H1 (cell line): Measurements from ENCODE around the gene CCNB1. TPM values are rescaled to one million over a fixed set of nuclear protein-coding genes. Genes with fewer than 3 reads are reported as not detected.

Source experiments
- CTCF ChIA-PET: fragments of 300-600 bp; sonication (Branson Sonifier 250); formaldehyde crosslinking; loops from one replicate; lab custom pipeline; 2021; ENCODE audit not compliant: partially characterized antibody; lab: Charles Lee
- POLR2A ChIA-PET: fragments of 300-600 bp; sonication (Branson Sonifier 250); formaldehyde crosslinking; loops from one replicate; lab custom pipeline; 2021; ENCODE audit warnings: inconsistent platforms; ENCODE audit not compliant: partially characterized antibody; lab: Charles Lee
- DNase-seq, 2 experiments: peaks; one replicate each; pipeline versions ENCODE4 v3.0.0 to v3.0.0-alpha.2; 2010 to 2022; ENCODE audit warnings: low spot score in 2 of 2, low read depth in 1 of 2, mixed read lengths in 1 of 2
- FAIRE-seq: peaks from 2 replicates; lab custom pipeline; 2011; peaks lifted over from hg19 to GRCh38; lab: Jason Lieb, UNC
- H2AFZ ChIP-seq: 2 replicates; pipeline ENCODE4 v1.8.1; 2012; ENCODE audit warnings: low read length, inconsistent platforms
- H2AK5ac ChIP-seq: 2 replicates; pipeline ENCODE4 v1.6.1; 2013; ENCODE audit warnings: low read depth, low read length
- H2BK120ac ChIP-seq: replicated peaks from 2 replicates; pipeline ENCODE3; 2013; ENCODE audit warnings: low read depth, low read length, inconsistent platforms
- H2BK12ac ChIP-seq: 2 replicates; pipeline ENCODE4 v1.6.1; 2013; ENCODE audit warnings: low read depth, low read length
- H2BK15ac ChIP-seq: 2 replicates; pipeline ENCODE4 v1.6.1; 2013; ENCODE audit warnings: low read length
- H2BK20ac ChIP-seq: 2 replicates; pipeline ENCODE4 v1.6.1; 2013; ENCODE audit warnings: low read length
- H2BK5ac ChIP-seq: 2 replicates; pipeline ENCODE4 v1.6.1; 2013; ENCODE audit warnings: low read depth, low read length
- H3K14ac ChIP-seq: 2 replicates; pipeline ENCODE4 v1.6.1; 2013; ENCODE audit warnings: inconsistent platforms; ENCODE audit not compliant: insufficient read length
- H3K18ac ChIP-seq: 2 replicates; pipeline ENCODE4 v1.6.1; 2013; ENCODE audit warnings: low read length; ENCODE audit errors: extremely low read depth
- H3K23ac ChIP-seq: 2 replicates; pipeline ENCODE4 v1.6.1; 2013; ENCODE audit warnings: inconsistent platforms; ENCODE audit not compliant: insufficient read length
- H3K23me2 ChIP-seq: 2 replicates; pipeline ENCODE4 v1.6.1; 2013; ENCODE audit warnings: low read depth, low read length
- H3K27ac ChIP-seq: 2 replicates; pipeline ENCODE4 v1.6.1; 2011; ENCODE audit warnings: low read depth, low read length, inconsistent platforms
- H3K27me3 ChIP-seq, 4 experiments: replicated peaks in 1 of 4; 1 replicate in 1 of 4; 2 replicates in 3 of 4; pipeline versions ENCODE4 v1.6.1 to v1.8.1; 2011 to 2013; ENCODE audit warnings: low read length in 3 of 4, mild to moderate bottlenecking in 3 of 4, inconsistent platforms in 2 of 4, mixed read lengths in 2 of 4, moderate library complexity in 1 of 4; ENCODE audit not compliant: control insufficient read depth in 3 of 4, insufficient read depth in 3 of 4; ENCODE audit errors: extremely low read depth in 1 of 4
- H3K36me3 ChIP-seq, 4 experiments: 2 replicates each; pipeline versions ENCODE4 v1.6.1 to v1.8.1; 2011 to 2013; ENCODE audit warnings: mild to moderate bottlenecking in 4 of 4, low read length in 3 of 4, moderate library complexity in 2 of 4, control low read depth in 1 of 4, inconsistent platforms in 1 of 4; ENCODE audit not compliant: insufficient read depth in 4 of 4, control insufficient read depth in 2 of 4
- H3K4ac ChIP-seq: replicated peaks from 2 replicates; pipeline ENCODE3; 2013; ENCODE audit warnings: low read length, low read depth, mixed read lengths, inconsistent platforms; ENCODE audit not compliant: insufficient read length
- H3K4me1 ChIP-seq, 4 experiments: replicated peaks in 1 of 4; 1 replicate in 1 of 4; 2 replicates in 3 of 4; pipeline versions ENCODE4 v1.6.1 to v1.8.1; 2011 to 2013; ENCODE audit warnings: low read length in 3 of 4, inconsistent platforms in 2 of 4, mixed read lengths in 1 of 4; ENCODE audit not compliant: insufficient read depth in 4 of 4, control insufficient read depth in 3 of 4
- H3K4me2 ChIP-seq, 2 experiments: 2 replicates each; pipeline versions ENCODE4 v1.6.1 to v1.8.1; 2011 to 2013; ENCODE audit warnings: low read depth in 2 of 2, low read length in 2 of 2, control low read depth in 1 of 2, inconsistent platforms in 1 of 2, mild to moderate bottlenecking in 1 of 2; ENCODE audit not compliant: insufficient read depth in 1 of 2
- H3K4me3 ChIP-seq, 4 experiments: fragments of 200-600, 300-600 bp in 1 of 4; sonication (generic), shearing (Covaris generic), sonication (Bioruptor Twin) in 1 of 4; 2 replicates each; pipeline versions ENCODE4 v1.5.1 to v1.8.1; 2011 to 2016; ENCODE audit warnings: low read length in 4 of 4, low read depth in 3 of 4, control low read depth in 2 of 4, inconsistent platforms in 2 of 4, mild to moderate bottlenecking in 2 of 4, mixed read lengths in 1 of 4, moderate library complexity in 1 of 4; ENCODE audit not compliant: insufficient read depth in 2 of 4; ENCODE audit errors: extremely low read depth in 1 of 4
- H3K56ac ChIP-seq: replicated peaks from 2 replicates; pipeline ENCODE3; 2013; ENCODE audit warnings: low read depth, mild to moderate bottlenecking, mixed read lengths, low read length, inconsistent platforms; ENCODE audit not compliant: insufficient read length
- H3K79me1 ChIP-seq: 2 replicates; pipeline ENCODE4 v1.6.1; 2013; ENCODE audit warnings: low read depth, low read length, control low read depth
- H3K79me2 ChIP-seq, 2 experiments: 2 replicates each; pipeline versions ENCODE4 v1.6.1 to v1.8.1; 2012 to 2013; ENCODE audit warnings: low read length in 2 of 2, mild to moderate bottlenecking in 2 of 2, inconsistent platforms in 1 of 2; ENCODE audit not compliant: insufficient read depth in 2 of 2, control insufficient read depth in 1 of 2
- H3K9ac ChIP-seq, 4 experiments: replicated peaks in 1 of 4; 1 replicate in 1 of 4; 2 replicates in 3 of 4; pipeline versions ENCODE4 v1.6.1 to v1.8.1; 2011 to 2013; ENCODE audit warnings: low read depth in 3 of 4, low read length in 3 of 4, control low read depth in 2 of 4, mild to moderate bottlenecking in 2 of 4, moderate library complexity in 2 of 4, inconsistent platforms in 1 of 4; ENCODE audit errors: extremely low read depth in 1 of 4
- H3K9me3 ChIP-seq, 2 experiments: 2 replicates each; pipeline versions ENCODE4 v1.6.1 to v1.8.1; 2012 to 2013; ENCODE audit warnings: mild to moderate bottlenecking in 2 of 2, moderate library complexity in 2 of 2, control low read depth in 1 of 2, inconsistent platforms in 1 of 2, low read depth in 1 of 2, low read length in 1 of 2, mixed read lengths in 1 of 2; ENCODE audit not compliant: insufficient read depth in 2 of 2
- H4K20me1 ChIP-seq, 2 experiments: replicated peaks in 1 of 2; 2 replicates each; pipeline versions ENCODE3 to v1.8.1; 2011 to 2013; ENCODE audit warnings: inconsistent platforms in 2 of 2, low read length in 2 of 2, mild to moderate bottlenecking in 1 of 2; ENCODE audit not compliant: insufficient read depth in 2 of 2, control insufficient read depth in 1 of 2
- H4K5ac ChIP-seq: 2 replicates; pipeline ENCODE4 v1.6.1; 2013; ENCODE audit warnings: low read length, low read depth, mixed read lengths, inconsistent platforms; ENCODE audit not compliant: insufficient read length
- H4K8ac ChIP-seq: 2 replicates; pipeline ENCODE4 v1.8.0; 2013; ENCODE audit warnings: mild to moderate bottlenecking, moderate library complexity, low read length, inconsistent platforms; ENCODE audit not compliant: insufficient read depth; ENCODE audit errors: extremely low read depth
- H4K91ac ChIP-seq: replicated peaks from 2 replicates; pipeline ENCODE3; 2013; ENCODE audit warnings: low read length, mixed read lengths, inconsistent platforms; ENCODE audit not compliant: insufficient read length
- EP300 ChIP-seq, 2 experiments: IDR thresholded peaks; 1 replicate in 1 of 2; 2 replicates in 1 of 2; pipeline ENCODE4 v1.6.1; 2011 to 2012; ENCODE audit warnings: low read depth in 2 of 2, low read length in 2 of 2, mild to moderate bottlenecking in 2 of 2, borderline replicate concordance in 1 of 2, inconsistent platforms in 1 of 2, moderate library complexity in 1 of 2
- EZH2 ChIP-seq: fragments of 200-600 bp; sonication (generic); IDR thresholded peaks from 2 replicates; pipeline ENCODE4 v1.7.1; 2012; ENCODE audit warnings: low read depth, mild to moderate bottlenecking, moderate library complexity, low read length, inconsistent platforms; ENCODE audit not compliant: severe bottlenecking
- FOSL1 ChIP-seq: IDR thresholded peaks from 2 replicates; pipeline ENCODE4 v1.6.1; 2011; ENCODE audit warnings: mild to moderate bottlenecking, low read depth, low read length, moderate library complexity; ENCODE audit not compliant: insufficient read depth
- SAP30 ChIP-seq: fragments of 300-600 bp; sonication (generic); IDR thresholded peaks from 2 replicates; pipeline ENCODE4 v1.7.1; 2012; ENCODE audit warnings: low read length, moderate library complexity, mild to moderate bottlenecking, inconsistent platforms; ENCODE audit not compliant: insufficient read depth, insufficient replicate concordance
- SP2 ChIP-seq: IDR thresholded peaks from 2 replicates; pipeline ENCODE4 v1.6.1; 2012; ENCODE audit warnings: mild to moderate bottlenecking, low read length, inconsistent platforms
- SRF ChIP-seq: IDR thresholded peaks from 2 replicates; pipeline ENCODE4 v1.6.1; 2011; ENCODE audit warnings: mild to moderate bottlenecking, low read depth, low read length, moderate library complexity
- WGBS, 2 experiments: shearing (Covaris generic) in 1 of 2; methylation state at CpG; one replicate each; pipeline versions ENCODE4 v1.1.6 to v1.1.7; 2013 to 2015; ENCODE audit warnings: low lambda C conversion rate in 2 of 2, mixed read lengths in 2 of 2, inconsistent platforms in 1 of 2, low coverage in 1 of 2, missing lambda C conversion rate in 1 of 2; ENCODE audit not compliant: insufficient replicate concordance in 2 of 2, insufficient coverage in 1 of 2, insufficient read length in 1 of 2; ENCODE audit errors: extremely low coverage in 1 of 2, missing lambda C conversion rate in 1 of 2; 5-methylcytosine and 5-hydroxymethylcytosine counted together
- polyA plus RNA-seq, 7 experiments: library from polyadenylated mRNA; depleted of rRNA in 3 of 7; stranded (reverse) in 5 of 7; unstranded in 2 of 7; fragments of >200 nt in 5 of 7; fragments of 200-250 nt in 2 of 7; gene quantifications; 1 replicate in 5 of 7; 2 replicates in 1 of 7; 4 replicates in 1 of 7; pipeline versions ENCODE4 v1.2.1 to v1.2.3, GENCODE V29; 2011 to 2013; ENCODE audit warnings: missing spikeins in 2 of 7, mixed read lengths in 2 of 7
- total RNA-seq: library from RNA; stranded (reverse); fragmentation: NEBNext Ultra II Directional; extraction: Animal tissue kit (Norgen Biotek cat#: 25700); gene quantifications from 2 replicates; pipeline ENCODE4 v1.2.1, GENCODE V29; 2021

The CCNB1 gene
- total and polyA plus RNA-seq, 2 of the 8 experiments (the other 6 are each of a cell fraction or from before 2014, with no cell fraction given) = 122 to 338 TPM

GRCh38 chr5:69225860-69226259 is 58.9 kb downstream of the CCNB1 start:
- Histone ChIP-seq H3K27ac (no peak overlapping the region), H2BK15ac (no peak overlapping the region), H3K36me3 (peaks cover 0 to 23% (median 1%) of the 10 kb centered on the region in 4 experiments; a peak in 4 of 8 replicates), H2AFZ (no peak overlapping the region), H4K91ac (no peak overlapping the region), H3K14ac (no peak overlapping the region), H3K9ac (no peak overlapping the region), H3K9me3 (no peaks in the 10 kb centered on the region), H3K18ac (no peak overlapping the region), H3K4me2 (no peak overlapping the region), H3K4me3 (no peak overlapping the region), H2BK5ac (no peak overlapping the region), H4K5ac (no peak overlapping the region), H3K4ac (no peak overlapping the region), H4K20me1 (peaks cover 0 to 1% of the 10 kb centered on the region in 2 experiments), H2AK5ac (no peak overlapping the region), H3K79me2 (peaks cover 0 to 10% of the 10 kb centered on the region in 2 experiments; a peak in 2 of 4 replicates), H4K8ac (no peak overlapping the region), H2BK20ac (no peak overlapping the region), H3K23ac (no peak overlapping the region), H2BK120ac (no peak overlapping the region), H3K23me2 (no peaks in the 10 kb centered on the region), H3K27me3 (no peaks in the 10 kb centered on the region), H3K79me1 (no peaks in the 10 kb centered on the region; the same call in 1 of the 2 replicates), H3K4me1 (no peaks in the 10 kb centered on the region), H2BK12ac (no peak overlapping the region), H3K56ac (no peak overlapping the region)
- ChIA-PET POLR2A (interaction anchor here (1.0 kb wide), 1 partner anchor 55 kb away, joined by 3 read pairs; no protein-coding TSS in a partner anchor), CTCF (interaction anchor here (1.1 kb wide), 1 partner anchor 16 kb away, joined by 5 read pairs; no protein-coding TSS in a partner anchor)
- FAIRE-seq (no peak), DNase-seq (no peak)
- 87% methylated on average over 3 of the region's 4 CpGs; no CpG with 5 or more reads in 1 of the 2 experiments for WGBS, 2 experiments
- TF ChIP-seq FOSL1 = no peak
- no peak for TF ChIP-seq SRF
- TF ChIP-seq SP2 = no peak
- TF ChIP-seq EZH2 = no peak
- TF ChIP-seq SAP30 = no peak
- TF ChIP-seq EP300 (IDR thresholded peaks at IDR 0.05; ENCODE audit: borderline replicate concordance in 1 of 2, low read depth in 2 of 2, low read length in 2 of 2) = no peak
